T1000 (cell line): ENCODE measurements around the gene DUSP28.

Experiments used
- DNase-seq: peaks from one replicate; lab custom pipeline; 2025; ENCODE audit warnings: mixed read lengths; lab: John Stamatoyannopoulos, UW

DUSP28 gene

DNA sequence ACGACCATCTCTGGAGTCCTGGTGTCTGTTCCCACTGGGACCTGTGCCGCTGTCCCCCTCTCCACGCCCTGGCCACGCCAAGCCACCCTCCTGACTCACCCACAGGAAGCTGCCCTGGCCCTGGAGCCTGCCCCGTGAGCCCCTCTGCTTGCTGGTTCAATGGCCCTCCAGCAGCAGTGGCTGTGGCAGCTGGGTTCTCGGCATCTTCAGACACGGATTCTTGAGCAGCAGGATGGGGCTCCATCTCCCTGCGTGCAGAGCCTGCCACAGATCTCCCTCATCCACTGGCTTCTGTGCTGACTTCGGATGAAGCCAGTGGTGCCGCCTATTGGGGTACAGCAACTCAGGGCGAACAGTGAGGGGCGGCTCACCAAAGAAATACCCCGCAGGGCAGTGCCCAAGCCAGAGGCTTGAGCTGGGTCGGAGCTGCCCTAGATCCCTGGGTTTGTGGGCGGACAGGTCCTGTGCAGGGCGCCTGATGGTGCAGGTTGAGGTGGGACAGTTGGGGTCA is 40.3 kb downstream of the DUSP28 start:
- DNase-seq = no peak

GRCh38 chr2:240601061-240601830 is 41.1 kb downstream of the DUSP28 start:
- no peak for DNase-seq

GRCh38 chr2:240601831-240602160 is 41.6 kb downstream of the DUSP28 start:
- DNase-seq = no peak

- no peak for DNase-seq
Measured at GRCh38 chr2:240602266-240603050, 42.3 kb downstream of the DUSP28 start.

DNA sequence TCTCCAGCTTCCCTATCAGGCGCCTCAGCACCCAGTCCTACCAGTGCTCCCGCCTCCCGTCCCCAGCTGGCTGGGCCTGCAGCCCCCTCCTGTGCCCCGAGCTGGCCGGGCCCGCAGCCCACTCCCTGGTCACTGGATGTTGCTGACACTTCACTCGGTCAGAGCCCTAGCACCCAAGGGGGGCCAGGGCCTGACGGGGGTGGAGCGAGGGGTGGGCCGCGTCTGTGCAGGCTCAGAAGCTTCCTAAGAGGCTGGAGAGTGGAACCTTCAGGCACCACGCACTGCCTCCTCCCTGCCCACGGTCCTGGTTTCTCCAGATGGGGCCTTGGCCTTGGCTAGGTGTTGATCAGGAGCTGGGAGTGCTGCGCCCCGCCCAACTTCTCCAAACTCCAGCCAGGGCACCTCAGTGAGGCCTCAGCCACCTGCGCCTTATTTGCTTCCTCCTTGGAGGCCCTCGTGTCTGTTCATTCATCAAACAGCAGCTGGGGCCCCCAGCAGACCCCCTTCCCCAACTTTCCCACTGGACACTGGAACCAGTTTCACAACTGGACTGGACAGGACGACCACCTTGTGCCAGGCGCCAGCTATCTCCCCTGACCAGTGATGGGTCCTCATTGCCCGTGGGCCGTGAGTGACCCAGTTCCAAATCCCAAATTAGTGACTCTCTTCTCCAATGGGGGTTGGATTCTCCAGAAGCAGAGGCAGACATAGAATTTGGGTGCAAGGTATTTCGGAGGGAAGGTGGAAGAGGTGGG is 43.1 kb downstream of the DUSP28 start:
- DNase-seq = no peak

DNA sequence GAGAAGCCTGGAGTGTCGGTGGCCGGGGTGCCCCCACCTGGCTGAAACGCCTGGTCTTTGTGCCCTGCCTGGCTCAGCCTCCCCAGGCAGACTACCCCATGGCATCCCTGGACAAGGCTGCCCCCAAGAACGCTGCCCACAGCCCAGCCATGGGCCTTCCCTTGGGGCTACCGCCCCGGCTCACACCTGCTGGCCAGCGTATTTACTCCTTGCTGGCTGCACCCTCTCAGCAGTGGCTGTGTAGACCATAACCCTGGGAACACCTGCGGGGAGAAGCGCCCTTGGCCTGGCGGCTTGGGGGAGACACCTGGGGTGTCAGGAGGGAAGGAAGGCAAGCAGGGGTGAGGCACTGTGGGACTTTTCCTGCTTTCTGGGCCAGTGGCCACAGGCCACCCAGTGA is 43.7 kb downstream of the DUSP28 start:
- DNase-seq = no peak

DNA sequence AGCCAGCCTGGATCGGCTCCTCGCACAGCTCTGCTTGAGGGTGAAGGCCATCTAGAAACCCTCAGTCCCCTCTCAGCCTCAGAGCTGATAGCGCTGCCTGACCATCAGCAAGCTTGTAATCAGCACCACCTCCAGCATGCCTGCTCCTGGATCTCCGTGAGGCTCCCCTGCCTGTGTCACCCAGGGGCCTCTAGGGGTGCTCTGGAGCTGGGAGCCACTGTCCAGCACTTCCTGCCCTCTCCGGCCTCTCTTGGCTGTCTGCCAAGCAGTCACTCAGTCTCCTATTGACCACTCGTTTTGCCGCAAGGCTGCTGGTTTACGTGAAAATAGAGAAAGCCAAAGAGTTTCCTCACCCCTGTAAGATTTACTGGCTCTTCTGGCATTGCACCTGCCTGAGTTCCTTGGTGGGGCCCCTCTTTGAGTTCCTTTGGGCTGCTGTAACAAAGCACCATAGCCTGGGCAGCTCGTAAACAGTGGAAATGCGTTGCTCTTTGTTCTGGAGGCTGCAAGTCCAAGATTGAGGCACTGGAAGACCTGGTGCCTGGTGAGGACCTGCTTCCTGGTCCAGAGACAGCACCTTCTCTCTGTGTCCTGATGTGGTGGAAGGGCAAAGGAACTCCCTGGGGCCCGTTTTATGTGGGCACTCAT is 44.3 kb downstream of the DUSP28 start:
- no peak for DNase-seq

GRCh38 chr2:240604939-240605716 is 45.0 kb downstream of the DUSP28 start:
- no peak for DNase-seq

DNA sequence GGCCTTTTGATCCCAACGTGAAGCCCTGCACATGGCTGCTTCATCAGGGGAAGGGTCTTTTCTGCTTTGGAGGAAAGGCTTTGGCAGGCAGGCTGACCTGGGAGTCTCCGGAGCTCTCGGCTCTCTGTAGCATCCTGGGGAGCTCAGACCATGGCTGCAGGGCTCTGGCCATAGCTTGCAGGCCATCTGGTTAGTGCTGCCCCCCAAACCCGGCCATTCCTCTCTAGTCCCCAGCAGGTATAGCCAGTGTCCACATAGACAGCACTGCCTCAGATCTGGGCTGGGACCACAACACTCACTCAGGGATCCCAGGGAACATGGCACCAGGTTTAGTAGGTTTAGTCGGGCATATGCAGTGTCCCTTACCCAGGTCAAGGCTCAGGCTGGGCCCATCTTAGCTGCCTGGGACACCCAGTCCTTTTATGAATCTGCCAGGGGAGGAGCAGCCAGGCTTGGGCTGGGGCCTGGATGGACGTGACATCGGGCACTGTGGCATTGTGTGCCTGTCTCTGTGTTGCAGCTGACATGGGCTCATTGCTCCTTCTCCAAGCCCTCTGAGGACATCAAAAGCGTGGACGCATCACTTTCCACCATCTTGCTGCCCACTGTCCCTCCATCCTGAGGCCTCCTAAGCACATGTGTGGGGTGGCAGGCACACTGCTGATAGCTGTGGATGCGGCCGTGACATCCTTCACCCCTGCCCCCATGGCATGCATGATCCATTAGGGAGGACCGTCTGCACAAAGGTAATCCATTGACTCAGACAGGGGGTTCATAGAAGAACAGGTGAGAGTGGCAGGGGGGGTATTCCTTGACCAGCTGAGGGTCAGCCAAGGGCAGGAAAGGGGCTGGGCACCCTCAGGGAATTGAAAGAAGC is 45.9 kb downstream of the DUSP28 start:
- DNase-seq = no peak

DNA sequence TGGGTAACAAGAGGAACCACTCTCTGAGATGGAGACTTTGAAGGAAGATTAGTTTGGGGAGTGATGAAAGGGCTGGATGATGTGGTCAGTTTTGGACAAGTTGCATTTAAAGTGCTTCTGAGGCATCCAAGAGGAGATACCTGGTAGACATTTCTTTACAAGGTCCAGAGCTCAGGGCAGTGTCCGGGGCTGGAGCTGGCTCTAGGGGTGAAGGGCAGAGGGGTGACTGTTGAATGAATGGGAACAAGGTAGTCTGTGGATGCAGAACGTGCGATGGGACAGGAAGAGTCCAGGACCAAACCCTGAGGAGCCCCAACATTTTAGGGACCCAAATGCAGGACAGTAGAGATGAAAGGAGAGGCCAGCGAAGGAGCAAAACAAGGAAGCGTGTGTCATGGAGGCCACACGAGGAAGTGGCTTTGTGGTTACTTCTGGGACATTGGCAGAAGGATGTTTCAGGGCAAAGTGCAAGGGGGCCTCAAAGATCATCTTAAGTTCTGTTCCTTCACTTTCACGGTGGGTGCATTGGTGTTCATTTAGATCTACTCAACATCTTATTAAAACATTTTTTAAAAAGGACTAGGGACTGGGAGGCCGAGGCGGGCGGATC is 51.5 kb downstream of the DUSP28 start:
- DNase-seq = no peak
